Measurements from ENCODE around the gene CCDC159.
A peak's percentile ranks its signal among the peaks of the same experiment; 100 is the strongest.
"Not testable (repeated sequence)": the region's sequence is repeated elsewhere in the genome, so short reads cannot be mapped to it uniquely, and the experiment has no call there.

Gene CCDC159, protein sequence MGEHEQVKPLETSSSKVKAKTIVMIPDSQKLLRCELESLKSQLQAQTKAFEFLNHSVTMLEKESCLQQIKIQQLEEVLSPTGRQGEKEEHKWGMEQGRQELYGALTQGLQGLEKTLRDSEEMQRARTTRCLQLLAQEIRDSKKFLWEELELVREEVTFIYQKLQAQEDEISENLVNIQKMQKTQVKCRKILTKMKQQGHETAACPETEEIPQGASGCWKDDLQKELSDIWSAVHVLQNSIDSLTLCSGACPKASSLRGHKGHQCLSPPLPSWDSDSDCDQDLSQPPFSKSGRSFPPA

DNA sequence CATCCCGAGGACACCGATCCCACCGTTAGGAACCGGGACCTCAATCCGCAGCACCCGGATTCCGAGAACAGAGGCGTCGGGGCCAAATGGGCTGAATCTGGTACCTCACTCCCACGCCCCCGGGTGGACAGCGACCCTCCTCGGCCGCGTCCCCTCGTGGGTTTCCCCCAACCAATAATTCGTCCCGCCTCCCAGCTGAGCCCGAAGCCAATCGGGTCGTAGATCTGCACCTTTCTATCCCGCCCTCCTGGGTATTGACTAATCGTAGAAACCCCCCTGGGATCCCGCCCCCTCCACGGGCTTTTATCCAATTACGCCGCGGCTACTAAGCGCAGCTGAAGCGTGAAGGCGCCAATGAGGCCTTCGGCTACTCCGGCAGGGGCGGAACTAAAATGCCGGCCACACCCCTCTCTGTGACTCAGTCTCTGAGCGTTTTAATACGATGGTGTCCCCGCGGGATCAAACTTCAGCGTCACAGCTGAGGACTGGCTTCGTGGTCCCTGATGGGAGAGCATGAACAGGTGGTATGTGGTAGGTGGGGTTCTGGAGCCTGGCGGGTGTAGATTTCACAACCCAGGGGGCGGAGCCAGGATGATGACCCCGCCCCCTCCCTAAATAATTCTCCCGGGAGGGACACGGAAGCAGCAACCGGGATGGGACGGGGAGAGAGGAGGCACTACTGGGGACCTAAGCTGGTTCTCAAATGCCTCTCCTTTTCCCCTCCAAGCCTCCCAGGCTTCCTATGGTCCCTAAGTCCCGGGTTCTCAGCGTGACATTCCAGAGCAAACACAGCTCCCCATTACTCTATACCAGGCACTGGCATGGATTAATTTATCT lies at the start of gene CCDC159, which contains the start of gene TMEM205:
CCDC159 (plus strand) TSS at position 416 of the 837 bp plus-strand sequence; CDS start at position 504, 88 bp downstream.
TMEM205 (minus strand) TSS at position 165 of the 837 bp plus-strand sequence. CDS start 649 bp downstream, outside the sequence.
- peak; percentile 99 for DNase-seq

DNA sequence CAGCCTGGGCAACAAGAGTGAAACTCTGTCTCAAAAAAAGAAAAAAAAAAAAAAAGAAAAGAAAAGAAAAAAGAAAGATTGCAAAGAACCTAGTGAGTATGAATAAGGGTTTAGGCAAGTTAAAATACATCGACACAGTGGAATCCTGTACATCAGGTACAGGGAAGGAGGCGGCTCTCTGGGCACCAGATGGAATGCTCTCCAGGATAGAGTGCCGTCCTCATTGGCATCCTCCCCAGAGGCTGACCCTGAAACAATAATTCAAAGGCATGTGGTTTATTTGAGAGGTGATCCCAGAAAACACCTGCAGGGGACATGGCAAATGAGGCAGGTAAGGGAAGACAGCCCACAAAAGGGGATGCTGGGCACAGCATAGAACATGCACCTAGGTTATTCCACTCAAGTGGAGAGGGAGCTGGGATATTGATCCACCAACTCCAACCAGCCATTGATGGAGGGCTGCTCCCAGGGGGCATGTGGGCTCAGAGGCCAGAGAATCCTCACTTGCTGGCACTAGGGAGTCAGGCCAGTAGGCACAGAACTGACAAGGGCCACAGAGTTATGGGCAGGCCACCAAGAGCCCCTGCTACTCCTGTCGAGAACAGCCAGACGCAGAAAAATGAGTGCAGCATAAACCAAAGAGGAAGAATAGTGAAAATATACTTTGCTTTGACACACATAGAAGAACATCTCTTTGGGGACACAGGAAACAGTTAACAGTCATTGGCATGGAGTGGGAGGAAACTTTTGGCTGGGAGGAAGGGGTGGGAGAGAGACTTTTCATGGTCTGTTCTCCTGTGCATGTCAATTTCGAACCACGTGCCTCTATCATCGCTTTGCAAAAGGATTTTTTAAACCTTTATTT lies 46.1 kb upstream of the CCDC159 start:
- DNase-seq = no peak

DNA sequence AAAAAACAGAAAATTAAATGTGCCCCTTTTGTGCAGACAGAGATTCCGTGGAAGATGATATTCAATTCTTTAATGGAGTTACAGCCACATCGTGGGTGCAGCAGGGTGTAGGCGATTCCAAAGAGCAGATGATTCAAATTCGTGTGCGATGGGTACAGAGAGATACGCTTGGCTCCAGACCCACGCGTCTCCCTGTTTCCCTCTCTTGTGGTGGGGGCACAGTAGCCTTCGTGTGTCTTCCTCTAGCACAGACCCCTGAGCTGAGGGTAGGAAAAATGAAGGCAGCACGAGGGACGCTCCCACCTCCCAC lies 45.6 kb upstream of the CCDC159 start:
- no peak for DNase-seq

DNA sequence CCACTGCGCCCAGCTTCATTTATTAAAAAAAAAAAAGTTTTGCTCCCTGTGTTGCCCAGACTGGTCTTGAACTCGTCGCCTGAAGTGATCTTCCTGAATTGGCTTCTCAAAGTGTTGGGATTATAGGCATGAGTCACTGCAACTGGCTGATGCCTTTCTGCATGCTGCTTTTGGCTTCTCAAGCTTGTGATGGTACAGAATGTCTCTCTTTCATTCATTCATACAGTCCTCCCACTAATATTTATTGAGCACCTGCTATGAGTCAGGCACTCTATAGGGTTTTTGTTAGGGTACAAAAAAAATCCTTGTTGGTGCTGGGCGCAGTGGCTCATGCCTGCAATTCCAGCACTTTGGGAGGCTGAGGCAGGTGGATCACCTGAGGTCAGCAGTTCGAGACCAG lies 41.4 kb upstream of the CCDC159 start:
- DNase-seq = no peak

DNA sequence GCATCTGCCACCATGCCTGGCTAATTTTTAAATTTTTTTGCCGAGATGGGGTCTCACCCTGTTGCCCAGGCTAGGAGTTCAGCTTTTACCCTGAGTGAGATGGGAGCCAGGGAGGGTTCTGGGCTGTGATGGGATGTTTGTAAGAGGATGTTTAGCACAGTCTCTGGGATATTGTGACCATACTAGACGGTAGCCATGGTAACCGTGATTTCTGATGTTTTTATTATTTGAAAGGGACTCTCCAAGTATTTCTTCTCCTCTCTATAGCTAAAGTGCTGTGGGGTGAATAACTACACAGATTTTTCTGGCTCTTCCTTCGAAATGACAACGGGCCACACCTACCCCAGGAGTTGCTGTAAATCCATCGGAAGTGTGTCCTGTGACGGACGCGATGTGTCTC lies 40.0 kb upstream of the CCDC159 start:
- no peak for DNase-seq

DNA sequence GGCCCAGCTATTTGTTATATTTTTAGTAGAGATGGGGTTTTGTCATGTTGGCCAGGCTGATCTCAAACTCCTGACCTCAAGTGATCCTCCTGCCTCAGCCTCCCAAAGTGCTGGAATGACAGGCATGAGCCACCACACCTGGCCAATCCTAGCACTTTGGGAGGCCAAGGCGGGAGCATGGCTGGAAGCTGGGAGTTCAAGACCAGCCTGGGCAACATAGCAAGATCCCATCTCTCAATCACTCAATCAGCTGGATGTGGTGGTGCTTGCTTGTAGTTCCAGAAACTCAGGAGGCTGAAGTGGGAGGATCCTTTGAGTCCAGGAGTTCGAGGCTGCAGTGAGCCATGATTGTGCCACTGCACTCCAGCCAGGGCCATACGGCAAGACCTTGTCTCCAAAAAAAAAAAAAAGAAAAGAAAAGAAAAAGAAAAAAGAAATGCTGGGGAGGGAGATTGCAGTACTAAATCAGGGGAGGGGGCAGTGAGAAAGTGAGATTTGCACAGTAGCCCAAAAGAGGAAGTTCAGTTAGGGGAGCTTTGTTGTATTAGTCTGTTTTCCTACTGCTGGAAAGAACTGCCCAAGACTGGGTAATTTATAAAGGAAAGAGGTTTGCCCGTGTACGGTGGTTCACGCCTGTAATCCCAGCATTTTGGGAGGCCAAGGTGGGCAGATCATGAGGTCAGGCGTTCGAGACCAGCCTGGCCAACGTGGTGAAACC lies 25.9 kb upstream of the CCDC159 start:
- not testable (repeated sequence) for DNase-seq

DNA sequence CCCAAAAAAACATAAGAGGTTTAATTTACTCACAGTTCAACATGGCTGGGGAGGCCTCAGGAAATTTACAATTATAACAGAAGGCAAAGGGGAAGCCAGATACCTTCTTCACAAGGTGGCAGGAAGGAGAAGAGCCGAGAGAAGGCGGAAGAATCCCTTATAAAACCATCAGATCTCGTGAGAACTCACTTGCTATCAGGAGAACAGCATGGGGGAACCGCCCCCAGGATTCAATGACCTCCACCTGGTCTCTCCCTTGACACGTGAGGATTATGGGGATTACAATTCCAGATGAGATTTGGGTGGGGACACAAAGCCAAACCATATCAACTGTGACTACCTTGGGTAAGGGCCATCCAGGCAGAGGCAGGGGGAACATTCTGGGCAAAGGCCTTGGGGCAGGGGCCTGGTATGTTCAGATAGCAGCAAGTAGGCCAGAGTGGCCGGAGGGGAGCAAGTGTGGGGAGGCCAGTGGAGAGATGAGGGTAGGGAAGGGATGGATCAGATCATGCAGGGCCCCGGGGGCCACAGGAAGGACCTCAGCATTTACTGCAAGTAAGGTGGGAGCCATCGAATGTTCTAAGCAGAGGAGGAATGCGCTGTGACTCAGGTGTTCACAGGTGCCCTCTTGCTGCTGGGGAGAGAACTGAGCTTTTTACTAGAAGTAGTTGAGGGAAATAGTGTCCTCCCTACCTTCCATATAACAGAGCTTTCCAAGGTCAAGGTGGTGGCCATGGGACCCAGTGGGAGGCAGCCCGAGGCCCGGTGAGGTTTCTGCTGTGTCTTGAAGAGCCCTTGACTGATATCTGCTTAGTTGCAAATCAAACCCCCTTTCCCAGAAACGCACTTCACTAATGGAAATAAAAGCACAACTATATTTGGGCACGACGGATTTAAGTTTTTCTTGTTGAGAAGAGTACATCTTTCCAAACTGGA lies 24.9 kb upstream of the CCDC159 start:
- no peak for DNase-seq

DNA sequence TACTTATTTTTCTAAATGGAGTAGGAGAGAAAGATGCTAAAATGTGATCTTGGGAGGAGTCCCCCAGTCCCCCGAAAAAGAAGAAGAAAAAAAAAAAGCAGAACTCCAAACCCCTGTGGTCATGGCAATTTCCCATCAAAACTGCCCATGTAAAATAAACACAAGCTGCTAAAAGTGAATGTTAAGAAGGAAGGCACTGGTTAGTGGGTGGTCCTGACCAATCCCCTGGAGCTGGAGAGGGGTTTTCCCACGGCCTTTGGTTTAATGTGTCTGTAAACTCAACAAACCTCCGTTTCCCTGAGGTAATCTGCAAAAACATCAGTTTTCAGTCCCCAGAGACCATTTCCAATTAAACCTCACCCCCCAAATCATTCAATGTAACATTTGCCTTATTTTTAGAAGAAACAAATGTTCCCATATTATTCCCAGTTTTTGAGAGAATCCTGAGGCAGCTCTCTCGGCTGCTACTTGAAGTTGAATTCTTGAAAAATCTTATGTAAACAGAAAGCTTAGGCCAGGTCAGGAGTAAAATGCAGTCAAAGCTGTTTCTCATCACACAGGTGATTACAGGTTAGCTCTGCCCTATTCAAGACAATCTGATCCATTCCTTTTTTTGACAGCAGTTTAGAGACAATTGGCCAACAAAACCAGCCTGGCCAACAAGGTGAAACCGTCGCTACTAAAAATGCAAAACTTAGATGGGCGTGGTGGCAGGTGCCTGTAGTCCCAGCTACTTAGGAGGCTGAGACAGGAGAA lies 23.9 kb upstream of the CCDC159 start:
- DNase-seq = no peak

DNA sequence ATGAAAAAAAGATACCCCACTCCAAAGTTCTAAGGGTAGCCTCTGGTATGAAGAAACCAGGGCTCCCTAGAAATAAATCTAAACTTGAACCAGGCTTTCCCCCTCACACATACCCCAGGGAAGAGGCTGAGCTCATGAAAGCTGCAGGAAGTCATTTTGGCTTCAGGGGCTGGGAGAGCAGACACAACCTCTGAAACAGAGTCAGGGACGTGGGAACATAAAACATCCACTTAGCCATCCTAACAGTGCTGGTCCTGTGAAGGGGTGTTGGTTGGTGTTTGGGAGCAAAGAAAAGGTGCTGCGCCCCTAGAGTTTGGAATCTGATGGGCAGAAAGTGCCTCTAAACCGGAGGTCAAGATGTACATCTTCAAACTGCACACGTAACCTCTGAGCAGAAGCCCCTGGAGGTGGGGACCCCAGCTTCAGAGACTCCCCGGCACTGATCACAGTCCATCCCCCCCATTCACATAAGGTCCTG lies 22.7 kb upstream of the CCDC159 start:
- no peak for DNase-seq

DNA sequence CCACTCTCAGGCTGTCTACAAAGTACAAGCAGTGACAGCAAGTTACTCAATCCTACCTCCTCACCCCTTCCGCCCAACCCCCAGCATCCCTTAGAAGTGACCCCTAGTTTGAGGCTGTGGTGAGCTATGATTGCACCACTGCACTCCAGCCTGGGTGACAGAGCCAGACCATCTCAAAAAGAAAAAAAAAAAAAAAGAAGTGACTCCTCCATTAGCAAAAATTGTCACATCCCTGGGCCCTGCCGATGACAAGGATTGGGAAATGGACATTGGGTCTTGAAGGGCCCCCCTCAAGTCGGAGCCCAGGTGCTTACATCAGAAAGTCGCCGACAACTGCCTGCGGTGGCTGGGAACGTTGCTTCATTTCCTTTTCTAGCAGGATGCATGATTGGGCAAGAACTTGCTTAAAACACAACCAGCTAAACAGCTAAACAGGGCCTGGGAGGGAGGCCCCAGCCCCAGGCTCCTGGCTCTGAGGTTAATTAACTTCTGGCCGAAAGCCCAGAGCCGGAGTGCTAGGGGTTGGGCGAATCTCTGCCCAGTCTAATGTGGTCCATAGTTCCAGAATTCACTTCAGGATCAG lies 22.1 kb upstream of the CCDC159 start:
- peak; percentile 93 for DNase-seq

DNA sequence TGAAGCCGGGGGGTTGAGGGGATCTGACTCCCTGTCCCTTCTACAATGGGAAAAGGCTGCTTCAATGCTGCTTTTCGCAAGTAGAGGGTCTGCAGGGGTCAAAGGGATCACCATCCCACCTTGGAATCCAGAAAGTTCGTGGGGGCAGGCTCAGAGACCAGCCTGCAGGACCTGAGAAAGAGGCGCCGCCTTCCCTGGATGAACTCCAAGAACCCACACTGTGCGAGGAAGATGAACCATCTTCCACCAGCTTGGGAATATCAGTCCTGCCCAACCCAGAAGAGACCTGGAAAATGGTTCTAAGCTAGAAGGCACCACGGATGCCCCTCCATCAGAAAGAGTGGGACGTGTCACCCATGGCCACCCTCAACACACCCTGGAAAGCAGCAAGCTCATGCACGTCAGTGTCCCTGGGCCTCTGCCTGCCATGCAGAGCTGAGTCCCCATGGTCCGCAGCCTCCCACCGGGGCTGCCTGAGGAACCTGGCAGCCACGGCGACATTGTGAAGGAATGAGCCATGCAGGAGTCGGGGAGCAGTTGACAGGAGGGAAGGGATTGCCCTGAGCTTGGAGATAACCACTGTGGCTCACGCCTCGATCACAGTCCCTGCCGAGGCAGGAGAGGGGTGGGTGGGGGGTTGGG lies 21.4 kb upstream of the CCDC159 start:
- DNase-seq = no peak

DNA sequence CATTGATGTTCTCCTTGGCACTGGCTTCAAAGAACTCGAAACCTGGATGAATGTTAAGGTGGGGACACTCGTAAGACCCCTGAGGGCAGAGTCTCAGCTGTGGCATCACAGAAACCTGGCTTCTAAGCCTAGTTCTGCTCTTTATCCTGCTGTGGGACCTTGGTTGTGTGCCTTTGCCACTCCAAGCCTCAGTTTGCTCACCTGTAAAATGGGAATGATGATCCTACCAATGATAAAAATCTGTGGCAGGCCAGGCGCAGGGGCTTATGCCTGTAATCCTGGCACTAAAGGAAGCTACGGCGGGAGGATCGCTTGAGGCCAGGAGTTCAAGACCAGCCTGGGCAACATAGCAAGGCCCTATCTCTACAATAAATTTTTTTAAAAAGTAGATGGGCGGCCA lies 20.8 kb upstream of the CCDC159 start:
- DNase-seq = no peak

DNA sequence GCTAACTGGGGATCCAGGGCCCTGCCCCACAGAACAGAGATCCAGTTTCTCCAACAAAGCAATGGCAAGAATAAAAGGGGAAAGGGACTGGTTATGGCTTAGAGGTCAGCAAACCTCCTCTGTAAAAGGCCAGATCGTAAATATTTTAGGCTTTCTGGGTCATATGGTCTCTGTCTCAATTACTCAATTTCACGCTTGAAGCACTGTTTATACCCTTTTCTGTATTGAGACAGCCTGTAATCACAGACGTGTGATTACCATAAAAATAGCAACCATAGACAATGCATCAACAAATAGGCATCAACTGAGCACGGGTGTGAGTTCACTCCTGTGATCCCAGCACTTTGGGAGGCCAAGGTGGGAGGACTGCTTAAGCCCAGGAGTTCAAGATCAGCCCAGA lies 16.2 kb upstream of the CCDC159 start:
- no peak for DNase-seq

DNA sequence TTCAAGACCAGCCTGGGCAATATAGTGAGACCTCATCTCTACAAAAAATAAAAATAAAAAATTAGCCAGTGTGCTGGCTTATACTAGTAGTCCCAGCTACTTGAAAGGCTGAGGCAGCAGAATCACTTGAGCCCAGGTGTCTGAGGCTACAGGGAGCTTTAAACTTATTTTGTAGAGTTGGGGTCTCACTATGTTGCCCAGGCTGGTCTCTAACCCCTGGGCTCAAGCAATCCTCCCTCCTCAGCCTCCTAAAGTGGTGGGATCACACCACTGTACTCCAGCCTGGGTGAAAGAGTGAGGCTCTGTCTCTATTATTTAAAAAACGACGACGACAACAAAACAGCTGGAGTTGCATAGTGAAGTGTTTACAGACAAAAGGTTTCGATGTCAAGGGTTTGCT lies 14.8 kb upstream of the CCDC159 start:
- DNase-seq = peak; percentile 9

DNA sequence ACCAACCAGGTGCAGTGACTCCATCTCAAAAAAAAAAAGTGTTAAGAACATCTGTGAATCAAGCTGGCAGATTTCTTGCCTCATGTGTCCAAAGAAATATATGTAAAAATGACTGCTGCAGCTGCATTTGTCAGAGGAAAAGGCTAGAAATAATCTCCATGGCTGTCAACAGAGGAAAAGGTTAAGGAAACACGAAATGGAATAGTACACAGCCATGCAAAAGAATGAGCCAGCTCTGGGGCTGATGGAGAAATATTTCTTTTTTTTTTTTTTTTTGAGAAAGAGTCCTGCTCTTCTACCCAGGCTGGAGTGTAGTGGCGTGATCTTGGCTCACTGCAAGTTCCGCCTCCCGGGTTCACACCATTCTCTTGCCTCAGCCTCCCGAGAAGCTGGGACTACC lies 13.5 kb upstream of the CCDC159 start:
- no peak for DNase-seq

DNA sequence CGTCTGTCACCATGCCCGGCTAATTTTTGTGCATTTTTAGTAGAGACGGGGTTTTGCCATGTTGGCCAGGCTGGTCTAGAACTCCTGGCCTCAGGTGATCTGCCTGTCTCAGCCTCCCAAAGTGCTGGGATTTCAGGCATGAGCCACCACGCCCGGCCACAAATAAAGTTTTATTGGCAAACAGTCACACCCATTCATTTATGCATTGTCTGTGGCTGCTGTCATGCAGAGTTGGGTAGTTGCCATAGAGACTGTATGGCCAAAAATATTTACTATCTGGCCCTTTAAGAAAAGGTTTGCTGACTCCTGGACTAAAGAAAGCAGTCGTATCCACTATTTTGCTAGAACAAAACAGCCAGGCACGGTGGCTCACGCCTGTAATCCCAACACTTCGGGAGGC lies 12.5 kb upstream of the CCDC159 start:
- DNase-seq = peak; percentile 22

DNA sequence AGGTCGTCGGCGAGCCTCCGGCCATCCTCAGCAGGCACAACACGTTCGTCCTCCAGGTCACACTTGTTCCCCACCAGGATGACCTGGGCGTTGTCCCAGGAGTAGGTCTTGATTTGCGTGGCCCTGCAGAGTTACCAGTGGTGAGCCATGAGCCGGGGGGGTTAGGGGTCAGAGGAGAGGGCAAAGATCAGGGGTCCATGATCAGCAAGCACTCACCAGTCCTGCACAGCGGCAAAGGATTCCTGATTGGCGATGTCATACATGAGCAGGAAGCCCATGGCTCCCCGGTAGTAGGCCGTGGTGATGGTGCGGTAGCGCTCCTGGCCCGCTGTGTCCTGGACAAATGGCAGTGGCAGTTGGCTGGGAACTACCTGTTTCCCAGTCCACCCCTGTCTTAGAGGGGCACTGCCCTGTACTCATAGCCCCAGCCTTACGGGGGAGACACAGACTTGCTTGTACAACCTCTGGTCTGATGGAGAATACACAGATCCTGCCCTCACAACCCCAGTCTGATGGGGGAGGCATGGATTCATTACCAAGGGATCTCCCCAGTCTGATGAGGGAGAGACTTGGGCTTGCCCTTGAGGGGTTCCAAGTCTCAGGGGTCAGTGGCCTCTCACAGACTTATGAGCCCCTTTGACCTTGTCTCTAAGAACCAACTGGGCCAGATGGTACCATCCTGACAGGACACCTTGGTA lies 10.7 kb upstream of the CCDC159 start:
- no peak for DNase-seq

DNA sequence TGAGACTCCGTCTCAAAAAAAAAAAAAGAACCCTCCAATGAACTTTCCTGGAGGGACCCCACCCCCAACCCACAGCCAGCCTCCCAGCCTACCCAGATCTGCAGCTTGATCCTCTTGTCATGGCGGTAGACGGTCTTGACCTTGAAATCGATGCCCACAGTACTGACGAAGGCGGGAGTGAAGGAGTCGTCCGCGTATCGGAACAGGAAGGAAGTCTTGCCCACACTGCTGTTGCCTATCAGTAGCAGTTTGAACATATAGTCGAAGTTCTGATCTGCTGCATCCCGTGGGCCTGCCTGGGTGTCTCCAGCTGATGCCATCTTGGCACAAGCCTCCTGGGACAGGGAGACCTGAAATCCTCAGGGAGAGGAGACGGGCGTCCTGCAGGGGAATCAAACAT lies 9.2 kb upstream of the CCDC159 start:
- no peak for DNase-seq

DNA sequence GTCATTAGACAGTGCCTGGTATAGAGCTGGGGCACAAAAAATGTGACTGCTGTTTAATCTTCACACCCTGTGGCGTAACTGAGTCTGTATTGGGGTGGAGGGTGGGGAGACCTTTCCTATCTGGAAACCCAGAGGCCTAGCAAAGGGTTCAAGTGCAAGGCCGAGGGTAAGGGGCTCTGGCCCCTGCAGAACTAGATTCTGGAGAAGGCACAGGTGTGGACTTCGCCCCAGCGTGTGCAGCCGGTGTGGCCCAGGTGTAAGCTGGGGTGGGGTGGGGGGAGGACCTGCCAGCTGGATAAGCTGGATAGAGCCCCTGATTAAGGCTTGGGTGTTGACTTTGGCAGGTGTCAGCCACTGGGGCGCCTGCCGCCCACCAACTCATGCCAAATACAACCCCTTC lies 8.2 kb upstream of the CCDC159 start:
- DNase-seq = no peak
